ENCODE results near the gene VPS33B.
A peak's percentile ranks its signal among the peaks of the same experiment; 100 is the strongest.

Gene VPS33B

DNA sequence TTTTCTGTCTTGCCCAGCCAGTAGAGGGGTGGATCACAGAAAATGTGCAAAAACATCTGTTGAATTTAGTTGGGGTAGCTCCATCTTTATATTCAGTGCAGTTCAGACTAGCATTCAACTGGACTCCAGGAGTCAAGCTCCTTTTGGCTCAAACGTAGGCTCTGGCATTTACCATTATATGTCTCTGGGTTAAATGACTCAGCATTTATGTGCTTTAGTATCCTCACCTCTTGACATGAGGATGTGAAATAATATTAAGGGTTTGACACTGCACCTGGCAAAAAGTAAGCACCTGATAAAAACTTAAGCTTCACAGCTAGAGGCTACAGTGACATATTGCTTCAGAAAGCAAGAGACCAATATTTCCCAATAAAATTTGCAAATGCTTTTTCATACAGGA is 42.8 kb downstream of the VPS33B start:
- no peak for DNase-seq (ENCODE audit: low spot score)

- no peak for DNase-seq (ENCODE audit: low spot score)
Measured at GRCh38 chr15:90974216-90974615, 48.2 kb downstream of the VPS33B start.

- DNase-seq (ENCODE audit: low spot score), result no peak
Measured at GRCh38 chr15:90972133-90972532, 50.3 kb downstream of the VPS33B start.

DNA sequence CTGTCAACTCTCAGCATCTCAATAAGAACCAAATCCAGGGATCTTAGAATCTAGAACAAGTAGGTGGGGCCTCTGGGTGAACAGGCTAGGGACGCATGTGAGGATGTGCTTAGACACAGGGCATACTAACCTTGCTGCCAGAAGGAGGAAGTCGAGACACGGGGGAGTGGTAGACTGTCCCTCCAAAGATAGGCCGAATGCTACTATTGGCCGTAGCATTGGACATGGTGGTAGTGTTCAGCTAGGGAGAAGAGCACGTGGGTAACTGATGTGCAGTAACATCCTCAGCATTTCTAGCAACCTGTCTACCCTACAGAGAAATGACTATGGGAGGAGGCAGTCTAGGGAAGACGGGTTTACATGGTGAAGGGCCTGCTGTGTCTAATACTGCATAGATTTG is 52.1 kb downstream of the VPS33B start:
- DNase-seq (ENCODE audit: low spot score), result no peak

DNA sequence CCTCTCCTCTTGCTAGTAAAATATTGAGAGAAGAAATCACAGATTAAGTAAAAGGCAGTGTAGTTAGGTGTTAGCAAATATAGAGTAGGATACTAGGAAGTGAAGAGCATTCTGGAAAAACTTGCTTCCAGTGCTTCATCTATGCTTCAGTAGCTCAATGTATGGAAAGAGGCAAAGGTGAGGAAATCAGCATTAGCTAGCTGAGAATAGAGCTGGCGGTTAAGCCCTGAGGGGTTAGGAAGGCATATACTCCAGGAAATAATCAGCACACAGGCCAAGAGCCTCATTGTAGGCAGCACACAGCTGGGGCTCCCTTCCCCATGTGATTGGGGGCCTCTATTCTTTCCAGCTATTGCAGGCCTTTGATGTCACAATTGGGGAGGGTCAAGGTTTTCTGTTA is 54.0 kb downstream of the VPS33B start:
- DNase-seq (ENCODE audit: low spot score), result no peak

DNA sequence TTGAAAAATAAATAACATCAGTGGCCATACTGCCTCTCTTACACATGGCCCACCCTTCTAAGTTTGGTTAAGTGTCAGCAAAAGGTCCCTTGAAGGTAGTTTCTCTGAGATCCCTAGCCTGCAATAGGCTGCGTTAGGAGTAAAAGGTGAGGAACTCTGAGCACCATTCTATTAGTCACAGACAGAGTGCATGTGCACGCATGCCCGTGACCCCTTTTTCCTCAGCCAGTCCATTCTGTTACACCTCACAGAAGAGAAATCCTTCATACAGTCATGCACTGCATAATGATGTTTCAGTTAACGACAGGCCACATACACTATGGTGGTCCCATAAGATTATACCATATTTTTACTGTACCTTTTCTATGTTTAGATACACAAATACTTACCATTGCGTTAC is 55.2 kb downstream of the VPS33B start:
- no peak for DNase-seq (ENCODE audit: low spot score)

DNA sequence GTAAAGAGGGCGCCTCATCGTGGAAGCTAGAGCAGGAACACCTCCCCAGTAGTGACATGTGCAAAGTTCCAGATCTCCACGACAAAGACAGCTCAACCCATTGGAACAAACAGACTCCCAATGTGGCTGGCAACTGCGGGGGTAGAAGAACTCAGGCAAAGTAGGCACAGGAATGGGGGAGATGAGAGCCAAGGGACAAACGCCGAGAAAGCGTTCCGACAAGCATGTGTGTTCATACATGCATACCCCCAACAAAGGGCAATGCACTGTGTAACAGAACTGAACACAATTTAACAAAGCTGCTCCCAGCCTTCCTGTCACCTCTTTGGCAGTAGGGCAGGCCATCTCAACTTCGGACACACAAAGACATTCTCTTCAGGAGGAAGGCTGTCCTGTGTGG is 56.1 kb downstream of the VPS33B start:
- no peak for DNase-seq (ENCODE audit: low spot score)

GRCh38 chr15:90962021-90962420 is 60.4 kb downstream of the VPS33B start:
- DNase-seq (ENCODE audit: low spot score), result no peak

- DNase-seq (ENCODE audit: low spot score), result no peak
Measured at GRCh38 chr15:90960298-90961091, 61.9 kb downstream of the VPS33B start.

DNA sequence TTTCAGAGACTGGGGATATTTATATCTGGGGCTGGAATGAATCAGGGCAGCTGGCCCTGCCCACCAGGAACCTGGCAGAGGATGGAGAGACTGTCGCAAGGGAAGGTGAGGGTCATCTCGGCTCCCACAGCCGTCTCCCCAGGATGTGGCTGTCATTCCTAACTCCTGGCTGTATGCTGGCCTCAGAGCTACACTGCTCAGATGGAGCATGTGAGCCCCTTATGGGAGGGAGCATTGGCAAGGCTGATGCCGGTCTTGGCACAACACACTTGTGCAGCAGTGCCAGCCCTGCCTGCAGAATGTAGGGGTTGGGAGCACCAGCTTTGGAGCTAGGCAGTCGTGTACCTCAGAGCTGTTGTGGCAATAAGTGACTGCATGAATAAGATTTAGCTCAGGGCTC is 62.5 kb downstream of the VPS33B start:
- no peak for DNase-seq (ENCODE audit: low spot score)

GRCh38 chr15:90959028-90959595 is 63.3 kb downstream of the VPS33B start:
- DNase-seq (ENCODE audit: low spot score), result no peak

DNA sequence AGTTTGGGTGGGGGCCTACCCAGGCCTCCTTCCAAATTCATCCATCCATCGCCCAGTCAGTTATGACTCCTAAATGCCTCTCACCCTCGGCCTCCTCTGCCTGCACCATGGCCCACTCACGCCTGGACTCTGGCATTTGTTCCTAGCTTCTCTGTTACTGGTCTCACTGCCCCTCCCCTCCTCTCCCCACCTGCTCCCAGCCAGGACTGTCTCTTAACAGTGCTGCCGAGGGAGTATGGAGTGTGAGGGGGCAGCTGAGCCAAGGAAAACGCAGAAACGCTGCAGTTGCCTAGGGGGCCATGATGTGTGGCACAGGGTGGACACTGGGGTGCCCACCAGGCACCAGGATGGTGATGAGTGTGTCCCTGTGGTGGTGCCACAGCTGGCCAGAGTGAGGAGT is 64.6 kb downstream of the VPS33B start:
- no peak for DNase-seq (ENCODE audit: low spot score)

- no peak for DNase-seq (ENCODE audit: low spot score)
Measured at GRCh38 chr15:90957031-90957790, 65.2 kb downstream of the VPS33B start.

DNA sequence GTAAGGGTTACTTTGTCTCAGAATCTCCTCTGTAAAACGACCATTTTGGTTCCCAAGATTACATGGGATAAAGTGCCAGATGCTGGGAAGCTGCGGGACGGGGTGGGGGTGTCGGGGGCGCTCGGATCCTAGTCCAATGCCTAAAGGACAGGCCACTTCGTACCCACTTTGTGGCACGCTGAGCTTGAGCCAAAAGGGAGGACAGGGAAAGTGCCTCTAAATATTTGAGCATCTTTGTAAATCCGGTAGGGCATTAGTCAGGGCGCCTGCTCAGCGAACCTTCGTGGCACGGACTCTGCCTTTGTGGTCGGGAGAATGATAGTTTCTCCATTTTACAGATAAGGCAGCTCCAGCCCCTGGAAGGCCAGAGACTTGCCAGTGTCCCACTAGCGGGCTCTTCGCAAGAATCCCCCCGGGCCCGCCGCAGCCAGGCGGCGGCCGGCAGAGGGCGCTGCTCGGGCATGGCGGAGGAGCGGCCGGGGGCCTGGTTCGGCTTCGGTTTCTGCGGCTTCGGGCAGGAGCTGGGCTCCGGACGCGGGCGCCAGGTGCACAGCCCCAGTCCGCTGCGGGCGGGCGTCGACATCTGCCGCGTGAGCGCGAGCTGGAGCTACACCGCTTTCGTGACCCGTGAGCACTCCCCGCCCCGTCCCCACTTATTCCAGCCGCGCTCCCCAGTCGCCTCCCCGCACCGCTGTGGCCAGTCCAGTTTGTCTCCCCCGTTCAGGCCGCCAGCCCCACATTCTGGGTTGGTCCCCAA is 65.9 kb downstream of the VPS33B start:
- peak; percentile 76 for DNase-seq (ENCODE audit: low spot score)

DNA sequence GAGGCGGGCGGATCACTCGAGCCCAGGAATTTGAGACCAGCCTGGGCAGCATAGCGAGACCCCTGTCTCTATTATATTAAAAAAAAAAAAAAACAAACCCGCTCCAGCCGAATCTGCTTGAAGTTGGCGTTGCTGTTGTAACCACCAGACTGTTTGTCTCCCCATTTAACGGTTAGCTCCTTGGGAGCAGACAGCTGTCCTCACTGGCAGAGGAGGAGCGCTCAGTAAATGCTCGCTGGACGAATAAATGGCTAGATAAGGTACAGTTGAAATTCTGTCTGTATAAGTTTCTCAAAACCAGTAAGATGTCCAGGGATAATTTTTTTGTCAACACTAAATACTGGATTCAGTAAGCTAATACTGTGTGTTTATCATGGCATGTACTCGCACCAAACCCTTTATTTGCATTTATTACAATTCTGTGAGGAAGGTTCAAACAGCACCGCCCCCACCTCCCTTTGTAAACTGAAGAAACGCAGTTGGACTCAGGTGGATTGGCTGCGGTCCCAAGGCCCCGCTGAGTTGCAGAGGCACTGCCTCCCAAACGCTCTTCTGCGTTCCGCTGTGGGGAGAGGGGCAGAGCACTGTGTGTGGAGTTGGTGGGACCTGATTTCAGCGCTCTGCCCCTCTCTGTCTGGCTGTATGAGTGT is 66.6 kb downstream of the VPS33B start:
- peak; percentile 38 for DNase-seq (ENCODE audit: low spot score)

GRCh38 chr15:90954712-90955623 is 67.4 kb downstream of the VPS33B start, which contains the start of gene RCCD1:
Gene RCCD1, plus strand, starts transcription at chr15:90954884. Its CDS starts 1,851 bp downstream, at chr15:90956735.
- peak; percentile 95 for DNase-seq (ENCODE audit: low spot score)

GRCh38 chr15:90953947-90954711 is 68.3 kb downstream of the VPS33B start:
- DNase-seq (ENCODE audit: low spot score), result no peak

DNA sequence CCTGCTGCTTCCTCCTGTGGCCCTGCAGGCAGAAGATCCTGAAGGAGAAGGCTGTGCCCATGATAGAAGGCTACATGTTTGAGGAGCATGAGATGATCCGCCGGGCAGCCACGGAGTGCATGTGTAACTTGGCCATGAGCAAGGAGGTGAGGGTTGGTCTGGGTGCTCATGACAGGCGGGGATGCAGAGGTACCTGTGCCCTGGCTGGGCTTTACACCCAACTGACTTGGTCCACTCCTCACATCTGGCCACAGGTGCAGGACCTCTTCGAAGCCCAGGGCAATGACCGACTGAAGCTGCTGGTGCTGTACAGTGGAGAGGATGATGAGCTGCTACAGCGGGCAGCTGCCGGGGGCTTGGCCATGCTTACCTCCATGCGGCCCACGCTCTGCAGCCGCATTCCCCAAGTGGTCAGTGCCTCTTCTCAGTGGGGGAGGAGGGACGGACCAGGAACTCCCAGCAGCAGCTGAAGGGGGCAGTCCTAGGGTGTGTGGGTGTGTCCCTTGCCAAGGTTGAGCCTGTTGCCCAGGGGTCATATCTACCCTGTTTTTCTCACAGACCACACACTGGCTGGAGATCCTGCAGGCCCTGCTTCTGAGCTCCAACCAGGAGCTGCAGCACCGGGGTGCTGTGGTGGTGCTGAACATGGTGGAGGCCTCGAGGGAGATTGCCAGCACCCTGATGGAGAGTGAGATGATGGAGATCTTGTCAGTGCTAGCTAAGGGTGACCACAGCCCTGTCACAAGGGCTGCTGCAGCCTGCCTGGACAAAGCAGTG is 69.3 kb downstream of the VPS33B start:
- DNase-seq (ENCODE audit: low spot score), result no peak

- DNase-seq (ENCODE audit: low spot score), result no peak
Measured at GRCh38 chr15:90950676-90951075, 71.7 kb downstream of the VPS33B start.

All from hematopoietic multipotent progenitor cell treated with erythropoietin and hydrocortisone succinate and interleukin-3 and kit ligand, for 15 days (in vitro differentiated cells).